AG10803 (cell line): ENCODE data around the gene TBATA.

ENCODE experiments used
- DNase-seq: peaks from one replicate; pipeline ENCODE4 v3.0.0; 2010; ENCODE audit warnings: low read depth
- H3K4me3 ChIP-seq: 2 replicates; pipeline ENCODE4 v1.5.1; 2011; ENCODE audit warnings: mild to moderate bottlenecking, low read length, control low read depth
- TF ChIP-seq, protein P1 (sequence below): conservative IDR thresholded peaks from 2 replicates; pipeline ENCODE4 v1.5.1; 2011; ENCODE audit warnings: mild to moderate bottlenecking, low read length, control low read depth, inconsistent platforms

TBATA gene

DNA sequence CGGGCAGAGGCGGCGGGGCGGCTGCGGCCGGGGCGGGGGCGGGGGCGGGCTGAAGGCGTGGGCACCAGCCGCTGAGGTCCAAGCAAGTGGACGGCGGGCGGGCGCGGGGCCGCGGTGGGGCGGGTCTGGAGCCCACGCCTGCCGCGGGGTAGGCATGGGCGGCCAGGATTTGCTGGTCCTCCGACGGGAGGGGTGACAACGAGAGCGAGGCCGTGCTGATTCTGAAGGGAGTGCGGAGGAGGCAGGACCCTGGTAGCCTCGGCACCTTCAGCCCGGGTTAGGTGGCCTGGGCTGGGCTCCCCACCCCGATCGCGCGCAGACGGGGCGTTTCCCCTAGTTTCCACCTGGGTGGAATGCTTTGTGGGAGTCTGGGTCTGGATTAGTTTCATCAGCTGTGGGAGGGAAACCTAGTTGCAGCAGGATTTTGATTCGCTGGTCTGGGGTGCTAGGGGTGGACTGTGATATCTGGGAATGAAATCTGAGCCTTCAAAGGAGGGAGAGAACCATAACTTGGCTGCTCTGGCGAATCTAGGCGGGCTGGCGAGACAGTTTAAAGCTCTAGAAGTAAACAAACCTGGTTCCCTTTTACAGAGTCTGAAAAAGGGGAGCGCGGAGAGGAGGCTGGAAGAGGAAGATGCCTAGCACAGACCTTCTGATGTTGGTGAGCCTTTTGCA lies 31.2 kb upstream of the TBATA start:
- TF ChIP-seq, protein P1, sequence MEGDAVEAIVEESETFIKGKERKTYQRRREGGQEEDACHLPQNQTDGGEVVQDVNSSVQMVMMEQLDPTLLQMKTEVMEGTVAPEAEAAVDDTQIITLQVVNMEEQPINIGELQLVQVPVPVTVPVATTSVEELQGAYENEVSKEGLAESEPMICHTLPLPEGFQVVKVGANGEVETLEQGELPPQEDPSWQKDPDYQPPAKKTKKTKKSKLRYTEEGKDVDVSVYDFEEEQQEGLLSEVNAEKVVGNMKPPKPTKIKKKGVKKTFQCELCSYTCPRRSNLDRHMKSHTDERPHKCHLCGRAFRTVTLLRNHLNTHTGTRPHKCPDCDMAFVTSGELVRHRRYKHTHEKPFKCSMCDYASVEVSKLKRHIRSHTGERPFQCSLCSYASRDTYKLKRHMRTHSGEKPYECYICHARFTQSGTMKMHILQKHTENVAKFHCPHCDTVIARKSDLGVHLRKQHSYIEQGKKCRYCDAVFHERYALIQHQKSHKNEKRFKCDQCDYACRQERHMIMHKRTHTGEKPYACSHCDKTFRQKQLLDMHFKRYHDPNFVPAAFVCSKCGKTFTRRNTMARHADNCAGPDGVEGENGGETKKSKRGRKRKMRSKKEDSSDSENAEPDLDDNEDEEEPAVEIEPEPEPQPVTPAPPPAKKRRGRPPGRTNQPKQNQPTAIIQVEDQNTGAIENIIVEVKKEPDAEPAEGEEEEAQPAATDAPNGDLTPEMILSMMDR, result no peak
- H3K4me3 ChIP-seq, result peak overlapping the region; percentile 91
- DNase-seq, result peak; percentile 87

DNA sequence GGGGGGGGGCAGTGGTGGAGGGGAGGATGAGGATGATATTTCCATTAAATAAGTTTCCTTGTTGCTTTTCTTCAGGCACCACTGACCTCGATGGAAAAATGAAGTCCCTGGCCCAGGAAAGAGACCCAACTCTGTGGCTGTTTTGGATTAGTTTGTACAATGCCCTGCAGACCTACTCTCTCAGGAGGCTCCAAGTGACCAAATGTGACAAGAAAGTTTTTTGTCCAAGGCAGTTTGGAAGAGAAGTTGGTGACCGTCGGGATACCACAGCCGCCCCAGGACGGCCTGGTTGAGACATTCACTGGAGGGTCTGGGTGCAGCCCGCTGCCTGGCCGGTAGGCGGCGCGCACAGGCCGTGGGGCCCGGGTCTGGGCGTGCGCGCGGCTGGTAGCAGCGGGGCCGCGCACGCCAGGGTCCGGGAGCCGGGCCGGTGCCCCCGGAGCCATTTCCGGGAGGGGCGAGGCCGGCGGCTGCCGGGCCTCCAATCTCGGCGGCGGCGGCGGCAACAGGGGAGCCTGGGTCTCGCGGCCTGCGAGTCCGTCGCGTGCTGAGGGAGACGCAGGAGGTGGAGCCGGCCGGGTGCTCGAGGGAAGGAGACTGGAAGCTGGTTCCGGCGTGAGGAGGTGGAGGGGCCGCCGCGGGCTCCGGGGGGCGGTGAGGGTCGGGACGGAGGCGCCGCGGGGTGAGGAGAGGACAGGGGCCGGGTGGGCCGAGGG lies 30.5 kb upstream of the TBATA start, which contains the start of gene SGPL1:
Gene SGPL1 (plus strand): TSS at position 445 of the 716 bp plus-strand sequence. CDS start 906 bp downstream, outside the sequence.
- peak within 1 kb of the TSS; percentile 91 for H3K4me3 ChIP-seq
- peak; percentile 77 for DNase-seq
- TF ChIP-seq, protein P1, result peak; percentile 69

DNA sequence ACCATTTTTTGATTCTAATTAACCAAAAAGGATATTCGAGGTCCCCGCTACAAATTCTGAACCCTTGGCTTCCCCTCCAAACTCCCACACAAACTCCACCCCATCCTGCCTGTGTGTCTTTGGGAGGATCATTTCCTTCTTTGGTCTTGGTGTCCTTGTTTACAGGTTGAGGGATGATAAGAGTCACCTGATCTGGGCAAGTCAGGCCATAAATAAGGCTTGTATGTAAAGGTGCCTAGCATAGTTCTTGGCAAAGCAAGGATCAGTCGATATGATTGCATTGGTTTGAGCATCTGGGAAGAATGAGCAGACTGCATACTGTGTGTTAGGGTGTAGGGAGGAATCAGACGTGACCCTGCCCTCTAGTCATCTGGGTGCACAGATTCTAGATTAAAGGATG lies 28.9 kb upstream of the TBATA start:
- DNase-seq, result no peak
- TF ChIP-seq, protein P1, result no peak
- no peak overlapping the region for H3K4me3 ChIP-seq

DNA sequence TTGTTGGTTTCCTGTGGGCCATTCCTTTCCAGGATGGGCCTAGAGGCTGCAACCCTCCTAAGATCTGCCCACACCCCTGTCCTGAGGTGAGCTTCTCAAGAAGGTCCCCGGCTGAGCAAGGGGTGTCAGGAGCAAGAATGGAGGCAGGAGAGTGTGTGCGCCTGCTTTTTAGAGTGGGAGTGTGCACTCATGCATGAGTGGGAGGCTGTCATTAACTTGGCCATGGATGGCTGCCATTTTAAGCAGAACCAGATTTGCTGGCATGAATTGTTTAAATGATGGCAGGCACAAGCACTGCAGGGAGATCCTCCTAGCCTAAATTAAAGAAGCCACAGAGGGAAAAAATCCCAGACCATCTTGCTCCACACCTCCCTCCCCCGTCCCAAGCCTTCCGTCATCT lies 27.6 kb upstream of the TBATA start:
- DNase-seq, result no peak
- TF ChIP-seq, protein P1, result no peak
- no peak overlapping the region for H3K4me3 ChIP-seq

DNA sequence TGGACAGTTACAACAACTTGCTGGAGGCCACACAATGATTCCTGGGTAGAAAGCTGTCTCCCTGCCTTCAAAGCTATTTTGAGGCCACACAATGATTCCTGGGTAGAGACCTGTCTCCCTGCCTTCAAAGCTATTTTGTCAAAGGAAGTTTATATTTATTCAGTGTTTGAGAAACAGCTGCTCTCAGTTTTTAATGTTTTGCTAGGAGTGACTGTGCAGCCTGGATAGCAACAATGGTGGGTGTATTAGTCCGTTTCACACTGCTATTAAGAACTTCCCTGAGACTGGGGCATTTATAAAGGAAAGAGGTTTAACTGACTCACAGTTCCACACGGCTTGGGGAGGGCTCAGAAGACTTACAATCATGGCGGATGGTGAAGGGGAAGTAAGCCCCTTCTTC lies 26.7 kb upstream of the TBATA start:
- no peak overlapping the region for H3K4me3 ChIP-seq
- no peak for DNase-seq
- TF ChIP-seq, protein P1, result no peak

DNA sequence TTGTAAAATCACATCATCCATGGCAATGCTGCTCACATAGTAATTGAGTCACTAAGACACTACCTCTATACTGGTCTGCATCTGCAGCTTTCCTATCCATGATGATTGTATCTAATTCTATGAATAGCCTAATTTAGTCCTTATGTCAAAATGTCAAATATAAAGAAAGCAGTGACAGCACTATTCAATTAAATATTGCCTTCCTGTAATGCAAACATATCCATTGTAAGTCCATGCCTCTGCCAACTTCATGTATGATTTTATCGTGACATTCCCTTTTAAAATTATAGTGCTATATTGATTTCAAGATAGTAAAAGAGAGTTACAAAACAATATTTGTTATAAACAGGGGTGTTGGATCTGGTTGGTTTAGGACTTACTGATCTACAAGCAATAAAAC lies 25.8 kb upstream of the TBATA start:
- H3K4me3 ChIP-seq, result no peak overlapping the region
- TF ChIP-seq, protein P1, result no peak
- DNase-seq, result no peak

DNA sequence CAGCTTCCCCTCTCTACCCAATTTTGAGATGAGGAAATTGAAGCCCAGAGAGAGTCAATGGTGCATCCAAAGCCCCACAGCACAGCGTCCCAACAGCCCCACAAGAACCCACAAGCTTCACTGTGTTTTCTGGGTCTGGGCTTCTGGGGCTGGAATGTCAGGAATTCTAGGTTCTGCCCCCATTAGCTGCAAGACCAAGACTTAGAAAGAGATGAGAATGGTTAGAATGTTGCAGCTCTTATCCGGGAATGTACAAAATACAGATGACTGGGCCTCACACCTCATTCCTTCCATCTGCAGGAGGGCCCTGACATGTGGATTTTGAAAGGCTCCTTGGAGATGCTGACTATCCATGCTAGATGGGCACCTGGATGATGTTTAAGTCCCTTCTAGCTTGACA lies 24.5 kb upstream of the TBATA start:
- peak; percentile 39 for DNase-seq
- TF ChIP-seq, protein P1, result no peak
- no peak overlapping the region for H3K4me3 ChIP-seq
